GM10248 (cell line): Measurements from ENCODE around the gene NISCH.

Source experiments
- CTCF ChIA-PET: fragments of 300-600 bp; sonication (Branson Sonifier 250); formaldehyde crosslinking; extraction: SDS; loops from one replicate; lab custom pipeline; 2021; ENCODE audit warnings: antibody characterized with exemption; lab: Yijun Ruan, JAX
- POLR2A ChIA-PET: fragments of 350-650 bp; sonication (Branson Sonifier 250); formaldehyde crosslinking; extraction: SDS; loops from one replicate; lab custom pipeline; 2020; ENCODE audit warnings: antibody characterized with exemption; lab: Yijun Ruan, JAX
- DNase-seq: peaks from one replicate; pipeline ENCODE4 v3.0.0; 2012; ENCODE audit errors: extremely low spot score
- TF ChIP-seq, protein P1 (sequence below): IDR thresholded peaks from 2 replicates; pipeline ENCODE4 v1.5.1; 2012; ENCODE audit warnings: mild to moderate bottlenecking, low read depth; ENCODE audit errors: extremely low read depth, missing control alignments, control extremely low read depth

NISCH gene

DNA sequence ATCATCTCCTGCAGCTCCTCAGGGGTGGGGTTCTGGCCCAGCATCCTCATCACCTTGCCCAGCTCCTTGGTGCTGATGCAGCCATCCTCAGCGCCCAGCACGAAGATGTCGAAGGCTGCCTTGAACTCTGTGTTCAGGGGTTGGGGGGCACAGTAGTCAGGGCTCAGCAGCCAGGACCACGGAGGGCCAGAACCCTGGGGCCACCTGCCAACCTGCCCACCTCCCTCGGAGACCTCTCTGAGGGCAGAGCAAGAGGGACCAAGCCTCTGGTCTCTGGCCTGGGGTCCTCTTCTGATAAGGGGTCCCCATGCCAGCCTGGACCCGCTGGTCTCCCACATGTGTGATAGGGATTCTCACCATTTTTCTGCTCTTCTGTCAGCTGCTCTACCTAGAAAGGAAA, 3.3 kb upstream of the NISCH start:
- ChIA-PET POLR2A (no interaction called here), CTCF (interaction anchor here (1.3 to 17.8 kb wide), 4 partner anchors 9 to 46 kb away, joined by 4 to 345 read pairs (median 6); no protein-coding TSS in a partner anchor)
- no peak for DNase-seq
- TF ChIP-seq, protein P1, sequence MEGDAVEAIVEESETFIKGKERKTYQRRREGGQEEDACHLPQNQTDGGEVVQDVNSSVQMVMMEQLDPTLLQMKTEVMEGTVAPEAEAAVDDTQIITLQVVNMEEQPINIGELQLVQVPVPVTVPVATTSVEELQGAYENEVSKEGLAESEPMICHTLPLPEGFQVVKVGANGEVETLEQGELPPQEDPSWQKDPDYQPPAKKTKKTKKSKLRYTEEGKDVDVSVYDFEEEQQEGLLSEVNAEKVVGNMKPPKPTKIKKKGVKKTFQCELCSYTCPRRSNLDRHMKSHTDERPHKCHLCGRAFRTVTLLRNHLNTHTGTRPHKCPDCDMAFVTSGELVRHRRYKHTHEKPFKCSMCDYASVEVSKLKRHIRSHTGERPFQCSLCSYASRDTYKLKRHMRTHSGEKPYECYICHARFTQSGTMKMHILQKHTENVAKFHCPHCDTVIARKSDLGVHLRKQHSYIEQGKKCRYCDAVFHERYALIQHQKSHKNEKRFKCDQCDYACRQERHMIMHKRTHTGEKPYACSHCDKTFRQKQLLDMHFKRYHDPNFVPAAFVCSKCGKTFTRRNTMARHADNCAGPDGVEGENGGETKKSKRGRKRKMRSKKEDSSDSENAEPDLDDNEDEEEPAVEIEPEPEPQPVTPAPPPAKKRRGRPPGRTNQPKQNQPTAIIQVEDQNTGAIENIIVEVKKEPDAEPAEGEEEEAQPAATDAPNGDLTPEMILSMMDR, result no peak

DNA sequence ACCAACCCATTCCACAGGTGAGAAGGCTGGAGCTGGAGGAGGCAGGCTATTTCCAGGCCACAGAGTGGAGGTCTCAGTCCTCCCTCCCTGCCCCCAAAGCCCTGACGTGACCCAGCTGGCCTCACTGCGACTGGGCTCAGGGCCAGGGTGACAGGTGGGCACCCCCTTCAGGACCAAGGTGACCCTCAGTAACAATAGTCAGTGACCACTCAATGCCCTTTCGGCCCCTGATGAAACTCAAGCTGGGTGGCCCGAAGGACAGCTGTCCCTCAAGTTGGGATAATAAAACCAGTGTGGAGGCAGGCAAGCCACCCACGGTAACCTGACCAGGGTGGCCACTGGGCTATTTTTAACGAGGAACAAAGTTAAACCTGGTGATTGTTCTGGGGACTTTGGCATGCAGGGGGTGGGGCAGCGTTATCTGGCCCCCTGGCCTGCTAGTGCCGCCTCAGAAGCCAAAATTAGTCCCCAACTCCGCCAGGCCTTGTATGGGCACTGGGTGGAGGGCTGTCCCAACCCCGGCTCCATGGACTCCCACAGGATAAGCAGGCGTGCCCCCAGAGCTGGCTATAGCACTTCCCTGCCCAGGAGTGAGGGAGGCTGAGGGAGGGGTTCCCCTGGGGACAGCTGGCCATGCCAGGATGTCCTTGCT, 2.7 kb upstream of the NISCH start:
- TF ChIP-seq, protein P1, result no peak
- CTCF ChIA-PET, result interaction anchor here (1.5 to 17.8 kb wide), 3 partner anchors 10 to 47 kb away, joined by 6 to 345 read pairs (median 6); no protein-coding TSS in a partner anchor
- POLR2A ChIA-PET, result no interaction called here
- DNase-seq, result no peak

DNA sequence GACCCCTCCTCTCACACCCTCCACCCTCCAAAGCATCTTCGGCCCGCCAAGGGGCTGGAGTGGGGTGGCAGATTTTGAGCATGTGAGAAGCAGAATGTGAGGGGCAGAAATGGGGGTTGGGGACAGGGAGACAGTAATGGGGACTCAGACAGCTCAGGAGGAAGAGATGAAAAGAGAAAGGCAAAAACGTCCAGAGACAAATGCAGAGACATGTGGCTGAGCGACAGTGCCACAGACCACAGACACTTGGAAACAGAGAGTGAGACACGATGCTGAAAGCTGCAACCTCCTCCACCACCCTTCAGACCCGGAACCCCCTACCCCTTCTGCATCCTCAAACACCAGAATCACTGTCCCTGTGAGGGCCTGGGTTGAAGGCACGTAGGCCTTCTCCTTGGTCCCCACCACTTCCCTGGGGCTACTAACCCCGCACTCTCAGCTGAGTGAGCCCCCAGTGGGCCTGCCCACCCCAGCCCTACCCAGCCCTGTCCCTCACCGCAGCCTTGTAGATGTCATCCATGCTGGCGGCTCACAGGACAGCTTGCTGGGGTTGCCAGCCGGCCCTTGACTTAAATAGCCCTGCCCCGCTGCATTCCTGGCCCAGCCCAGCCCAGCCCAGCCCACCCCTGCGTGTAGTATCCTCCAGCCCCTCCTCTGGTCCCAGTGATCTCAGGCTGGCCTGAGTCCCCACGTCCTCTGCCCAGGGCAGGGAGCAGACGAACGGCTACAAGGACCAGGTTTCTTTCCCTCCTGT, 1.7 kb upstream of the NISCH start, which contains the start of gene TNNC1:
TNNC1 (minus strand) TSS at position 546 of the 754 bp plus-strand sequence; CDS start at position 520, 26 bp downstream.
- CTCF ChIA-PET, result interaction anchor here (1.2 to 17.8 kb wide), 4 partner anchors 8 to 24 kb away, joined by 3 to 345 read pairs (median 4); partner anchors contain the start of gene SEMA3G
- TF ChIP-seq, protein P1, result no peak
- DNase-seq, result no peak
- POLR2A ChIA-PET, result no interaction called here

DNA sequence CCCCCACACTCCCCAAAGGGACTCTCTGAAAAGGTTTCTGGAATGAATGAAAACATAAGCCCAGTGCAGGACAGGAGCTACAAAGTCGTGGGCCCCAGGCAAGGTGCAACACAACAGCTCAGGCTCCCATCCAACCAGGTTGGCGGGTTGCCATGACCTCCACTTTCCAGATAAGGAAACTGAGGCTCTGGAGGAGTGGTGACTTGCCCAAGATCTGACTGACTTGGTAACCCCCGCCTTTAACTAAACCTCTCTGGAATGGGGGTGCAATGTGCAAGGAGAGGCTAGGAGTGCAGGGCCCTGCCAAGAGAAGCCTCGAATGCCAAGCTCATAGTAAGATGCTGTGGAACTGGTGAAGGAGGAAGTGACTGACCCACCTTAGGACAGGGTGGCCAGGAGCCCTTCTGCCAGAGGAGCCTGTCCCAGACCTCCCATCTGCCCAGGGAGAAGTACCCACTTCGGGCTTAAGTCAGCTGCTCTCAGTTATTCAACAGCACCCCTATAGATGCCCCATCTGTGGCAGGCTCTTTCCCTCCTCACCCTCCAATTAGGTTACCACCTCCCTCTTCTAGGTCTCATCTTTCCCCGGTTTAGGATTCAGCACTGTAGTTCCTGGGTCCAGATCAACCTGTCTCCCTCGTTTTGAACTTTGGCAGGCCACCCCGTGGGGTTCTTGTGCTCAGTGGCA, 1.0 kb upstream of the NISCH start:
- TF ChIP-seq, protein P1, result no peak
- CTCF ChIA-PET, result interaction anchor here (1.2 to 17.8 kb wide), 4 partner anchors 8 to 24 kb away, joined by 3 to 345 read pairs (median 4); partner anchors contain the start of gene SEMA3G
- POLR2A ChIA-PET, result no interaction called here
- DNase-seq, result no peak

DNA sequence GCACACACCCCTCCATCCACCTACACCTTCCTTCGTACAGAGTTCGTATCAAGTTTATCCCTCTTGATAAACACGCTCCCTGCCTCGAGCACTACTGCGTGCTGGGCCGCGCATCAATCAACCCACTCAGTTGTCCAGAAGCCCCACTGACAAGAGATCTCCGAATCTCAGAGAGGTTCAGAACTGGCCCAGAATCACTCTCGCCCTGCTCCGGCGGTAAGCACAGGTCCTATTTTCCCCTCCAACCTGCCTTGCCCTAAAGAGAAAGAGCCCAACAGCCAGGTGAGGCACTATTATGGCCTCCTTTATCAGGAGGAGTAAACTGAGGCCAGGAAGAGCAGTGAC, 494 bp upstream of the NISCH start:
- CTCF ChIA-PET, result interaction anchor here (1.2 to 17.8 kb wide), 3 partner anchors 13 to 42 kb away, joined by 3 to 345 read pairs (median 5); no protein-coding TSS in a partner anchor
- DNase-seq, result no peak
- POLR2A ChIA-PET, result no interaction called here
- TF ChIP-seq, protein P1, result no peak

DNA sequence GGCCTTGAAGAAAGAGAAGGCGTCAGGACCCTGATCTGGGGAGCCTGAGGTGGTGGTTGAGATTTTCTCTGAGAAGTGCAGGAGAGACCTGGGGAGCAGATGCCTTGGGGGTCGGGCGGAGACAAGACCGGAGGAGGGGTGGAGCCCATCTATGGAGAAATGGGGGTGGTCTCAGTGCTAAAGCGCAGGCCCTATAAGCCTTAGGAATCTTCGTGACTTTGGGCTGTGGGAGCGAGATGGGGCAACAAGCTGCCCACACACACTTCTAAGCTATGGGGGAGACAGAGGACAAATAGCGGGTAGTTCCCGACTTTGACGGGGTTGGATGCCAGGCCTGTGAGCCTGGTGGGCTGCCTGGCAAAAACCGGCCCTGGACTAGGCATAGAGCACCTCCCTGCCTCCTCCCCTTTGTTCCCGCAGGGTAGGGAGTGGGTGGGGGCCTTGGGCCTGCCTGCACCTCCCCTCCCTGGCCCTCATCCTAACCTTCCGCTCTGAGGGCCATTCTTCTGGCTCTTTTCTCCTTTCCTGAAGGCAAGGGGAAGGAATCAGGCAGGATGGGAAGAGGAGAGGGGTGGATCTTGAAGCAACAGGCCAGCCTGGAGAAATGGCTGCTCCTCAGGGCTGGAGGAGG, 880 bp downstream of the NISCH start:
- ChIA-PET POLR2A (no interaction called here), CTCF (interaction anchor here (1.7 to 7.9 kb wide), 3 partner anchors 9 to 44 kb away, joined by 5 to 60 read pairs (median 53); partner anchors contain the start of gene SEMA3G)
- TF ChIP-seq, protein P1, result no peak
- DNase-seq, result no peak
